Ovary (tissue), 9 donors: ENCODE data around the gene PDE5A. TPM values are rescaled to one million over a fixed set of nuclear protein-coding genes. Genes with fewer than 3 reads are reported as not detected.

Source experiments
- DNase-seq, 5 donors: peaks; one replicate each; pipeline ENCODE4 v3.0.0-alpha.2; 2019 to 2020
- H3K27ac ChIP-seq, 2 donors: fragments of 200-600 bp; one replicate each; pipeline versions ENCODE4 v1.5.1 to v1.8.0; 2019 to 2022
- H3K27me3 ChIP-seq: fragments of 200-600 bp; one replicate; pipeline ENCODE4 v1.8.0; 2022
- H3K36me3 ChIP-seq: fragments of 200-600 bp; sonication (generic); one replicate; pipeline ENCODE4 v1.5.1; 2019
- H3K4me1 ChIP-seq: one replicate; pipeline ENCODE4 v1.8.1; 2013; ENCODE audit warnings: mild to moderate bottlenecking, moderate library complexity; ENCODE audit not compliant: insufficient read depth
- H3K4me3 ChIP-seq: fragments of 200-600 bp; sonication (generic); one replicate; pipeline ENCODE4 v1.5.1; 2017
- H3K9me3 ChIP-seq, 2 donors: fragments of 200-600 bp in 1 of 2; sonication (generic) in 1 of 2; one replicate each; pipeline versions ENCODE4 v1.5.1 to v1.8.1; 2013 to 2019; ENCODE audit warnings: mild to moderate bottlenecking in 1 of 2, moderate library complexity in 1 of 2
- EP300 ChIP-seq: sonication (generic); formaldehyde crosslinking; IDR thresholded peaks from one replicate; pipeline ENCODE4 v1.6.1; 2017; ENCODE audit warnings: antibody characterized with exemption
- POLR2A ChIP-seq: fragments of 450-650 bp; IDR thresholded peaks from one replicate; pipeline ENCODE4 v1.6.1; 2017; ENCODE audit warnings: antibody characterized with exemption, mild to moderate bottlenecking, moderate library complexity
- WGBS, 3 donors: extraction: QIAGEN DNeasy Blood & Tissue Kit in 1 of 3; methylation state at CpG; one replicate each; pipeline versions ENCODE4 v1.1.5 to v1.1.7; 2013 to 2017; 5-methylcytosine and 5-hydroxymethylcytosine counted together
- intact Hi-C, 4 donors: fragments of 100-400 bp; cut with DNase I; formaldehyde crosslinking; loops; one replicate each; pipeline versions ENCODE4 v1.11.0 to v1.15.1; 2022 to 2023
- polyA plus RNA-seq, 2 donors: library from polyadenylated mRNA; stranded (reverse); fragments of 200-250 nt in 1 of 2; fragments of 350-450 nt in 1 of 2; fragmentation: Illumina TruSeq in 1 of 2; extraction: RNeasy Lipid Tissue Mini Kit (QIAGEN cat#74804) in 1 of 2; gene quantifications; one replicate each; pipeline ENCODE4 v1.2.3, GENCODE V29; 2013 to 2014
- total RNA-seq, 7 donors: library from RNA; depleted of rRNA in 2 of 7; stranded (reverse); fragments of >200 nt in 2 of 7; fragmentation: NEBNext Ultra II Directional in 3 of 7; extraction: Animal tissue kit (Norgen Biotek cat#: 25700) in 3 of 7; gene quantifications; one replicate each; pipeline versions ENCODE4 v1.1.0 to v1.2.4, GENCODE V29; 2016 to 2023
- TF ChIP-seq, protein P1 (sequence below), 3 donors: fragments of 450-650 bp in 2 of 3; fragments of 200-600 bp in 1 of 3; IDR thresholded peaks; one replicate each; pipeline versions ENCODE4 v1.5.1 to v1.8.0; 2016 to 2022; ENCODE audit warnings: antibody characterized with exemption in 3 of 3, mild to moderate bottlenecking in 1 of 3
- donor health status: DM: no; HTN: no; CAD: no; lungs with moderate emphysema.
- donor health status: DM: no; HTN: no; CAD: no.
- donor health status: Bipolar disorder and iron deficiency.
- donor health status: DM: yes; HTN: yes; CAD: no.
- donor health status: DM: no; HTN: no; CAD: no.
- donor health status: DM: yes; HTN: yes; CAD: no.

The PDE5A gene
- total and polyA plus RNA-seq, 9 donors: 4.6 to 25.3 (median 9.7) TPM

DNA sequence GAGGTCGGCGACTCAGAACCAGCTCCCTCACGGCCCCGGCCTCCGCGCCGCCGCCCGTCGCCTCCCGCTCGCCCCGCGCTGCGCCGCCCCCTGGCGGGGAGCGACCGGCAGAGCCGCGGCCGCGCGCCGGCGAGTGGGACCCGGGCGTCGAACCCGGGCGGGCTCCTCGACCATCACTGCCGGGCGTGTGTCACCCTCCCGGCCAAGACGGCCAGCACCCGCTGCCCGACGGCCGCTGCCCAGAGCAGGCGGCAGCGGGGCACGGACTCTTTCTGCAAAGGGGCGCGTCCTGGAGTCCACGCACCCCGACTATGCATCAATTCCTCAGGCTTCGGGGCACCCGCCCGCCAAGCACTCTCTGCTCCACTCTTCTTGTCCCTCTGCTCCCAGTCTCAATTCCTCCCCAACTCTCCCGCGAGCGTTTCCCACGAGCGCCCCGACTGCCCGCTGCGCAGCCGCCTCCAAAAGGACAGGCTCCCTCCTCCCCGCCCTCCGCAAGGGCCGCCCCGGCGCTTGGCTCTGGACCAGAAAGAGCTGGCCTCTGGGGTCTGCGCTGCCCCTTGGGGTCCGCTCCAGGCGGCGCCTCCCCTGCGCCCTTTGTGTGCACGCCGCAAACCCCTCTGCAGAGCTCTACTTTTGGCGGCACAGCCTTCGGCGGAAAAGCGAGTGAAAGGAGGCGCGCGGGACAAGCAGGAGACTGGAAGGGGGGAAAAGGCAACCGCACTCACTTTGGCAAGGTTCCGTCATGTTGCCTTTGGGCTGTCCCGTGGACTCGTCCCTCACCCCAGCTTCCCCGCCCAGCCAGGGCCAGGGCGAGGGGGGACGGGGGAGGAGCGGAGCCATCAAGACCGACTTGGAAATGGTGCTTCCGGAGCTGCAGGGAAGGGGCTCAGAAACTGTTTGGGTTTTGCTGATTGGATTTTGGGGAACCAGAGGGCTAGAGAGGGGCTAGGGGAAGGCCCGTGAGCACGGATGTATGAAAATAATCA lies 1.0 kb downstream of the PDE5A start:
- H3K36me3 ChIP-seq: no peaks in the 10 kb centered on the region
- peak; percentile 39 to 65 (median 61) for DNase-seq
- 0% methylated on average over 60 to 90 of the region's 90 CpGs for WGBS, 3 donors
- H3K4me3 ChIP-seq: peak overlapping the region; percentile 70
- peak overlapping the region; percentile 42 to 76 for H3K27ac ChIP-seq
- H3K9me3 ChIP-seq: no peaks in the 10 kb centered on the region
- TF ChIP-seq, protein P1, sequence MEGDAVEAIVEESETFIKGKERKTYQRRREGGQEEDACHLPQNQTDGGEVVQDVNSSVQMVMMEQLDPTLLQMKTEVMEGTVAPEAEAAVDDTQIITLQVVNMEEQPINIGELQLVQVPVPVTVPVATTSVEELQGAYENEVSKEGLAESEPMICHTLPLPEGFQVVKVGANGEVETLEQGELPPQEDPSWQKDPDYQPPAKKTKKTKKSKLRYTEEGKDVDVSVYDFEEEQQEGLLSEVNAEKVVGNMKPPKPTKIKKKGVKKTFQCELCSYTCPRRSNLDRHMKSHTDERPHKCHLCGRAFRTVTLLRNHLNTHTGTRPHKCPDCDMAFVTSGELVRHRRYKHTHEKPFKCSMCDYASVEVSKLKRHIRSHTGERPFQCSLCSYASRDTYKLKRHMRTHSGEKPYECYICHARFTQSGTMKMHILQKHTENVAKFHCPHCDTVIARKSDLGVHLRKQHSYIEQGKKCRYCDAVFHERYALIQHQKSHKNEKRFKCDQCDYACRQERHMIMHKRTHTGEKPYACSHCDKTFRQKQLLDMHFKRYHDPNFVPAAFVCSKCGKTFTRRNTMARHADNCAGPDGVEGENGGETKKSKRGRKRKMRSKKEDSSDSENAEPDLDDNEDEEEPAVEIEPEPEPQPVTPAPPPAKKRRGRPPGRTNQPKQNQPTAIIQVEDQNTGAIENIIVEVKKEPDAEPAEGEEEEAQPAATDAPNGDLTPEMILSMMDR (IDR thresholded peaks at IDR 0.05): peak; percentile 6 to 72 (median 70)
- no peak for TF ChIP-seq EP300
- no peak for TF ChIP-seq POLR2A
- peaks cover 2% of the 10 kb centered on the region for H3K4me1 ChIP-seq
- intact Hi-C loops: loop anchor here in 2 of 4 donors (2.0 to 10.0 kb wide), 4 partner anchors 63 to 423 kb away; no protein-coding TSS in a partner anchor
- no peaks in the 10 kb centered on the region for H3K27me3 ChIP-seq

DNA sequence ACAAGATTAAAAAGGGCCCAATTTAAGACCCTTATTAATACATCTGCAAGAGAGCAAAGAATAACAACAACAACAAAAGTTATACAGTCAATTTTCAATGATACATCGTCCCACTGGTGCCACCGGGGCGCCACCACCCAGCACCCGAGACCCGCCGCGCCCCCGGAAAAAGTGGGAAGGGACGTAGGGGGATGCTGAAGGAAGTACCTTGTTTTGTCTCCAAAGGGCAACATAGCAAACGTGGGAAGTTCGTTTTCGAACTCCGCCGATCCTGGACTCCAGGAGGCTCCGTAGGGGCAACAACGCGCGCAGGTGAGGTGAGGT lies 1.7 kb downstream of the PDE5A start:
- intact Hi-C loops: loop anchor here in 2 of 4 donors (5.0 to 10.0 kb wide), 3 partner anchors 62 to 418 kb away; no protein-coding TSS in a partner anchor
- Histone ChIP-seq H3K4me1 (peaks cover 2% of the 10 kb centered on the region), H3K9me3 (no peaks in the 10 kb centered on the region), H3K36me3 (no peaks in the 10 kb centered on the region), H3K4me3 (peak overlapping the region; percentile 70), H3K27ac (peak overlapping the region; percentile 42 to 76), H3K27me3 (no peaks in the 10 kb centered on the region)
- TF ChIP-seq, protein P1 (IDR thresholded peaks at IDR 0.05): no peak
- TF ChIP-seq POLR2A: no peak
- TF ChIP-seq EP300: no peak
- DNase-seq: no peak
- 0 to 2% (median 1%) methylated on average over 18 of the region's 18 CpGs for WGBS, 3 donors

DNA sequence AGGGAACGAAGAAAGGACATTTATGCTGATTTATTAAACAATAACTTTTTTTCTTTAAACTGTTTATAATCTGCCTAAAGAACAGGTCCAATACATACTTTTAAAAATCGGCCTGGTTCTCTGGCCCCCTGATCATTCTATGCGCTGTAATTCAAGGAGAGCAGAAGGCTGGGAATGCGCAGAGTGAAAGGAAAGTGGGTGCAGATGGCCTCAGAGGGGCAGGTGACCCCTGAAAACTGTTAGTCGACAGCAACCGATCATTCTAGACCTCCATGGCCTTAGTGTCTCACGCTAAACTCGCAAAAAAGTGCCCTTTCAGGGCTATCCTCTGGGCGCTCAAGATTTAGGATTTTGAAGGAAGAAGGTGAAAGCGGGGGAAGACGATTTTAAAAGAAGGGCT lies 2.2 kb downstream of the PDE5A start:
- no peaks in the 10 kb centered on the region for H3K9me3 ChIP-seq
- H3K36me3 ChIP-seq: no peaks in the 10 kb centered on the region
- TF ChIP-seq, protein P1 (IDR thresholded peaks at IDR 0.05): no peak
- no peak for TF ChIP-seq POLR2A
- H3K27ac ChIP-seq: peak overlapping the region in 1 of 2 donors; percentile 76
- intact Hi-C loops: loop anchor here in 2 of 4 donors (5.0 to 10.0 kb wide), 3 partner anchors 62 to 418 kb away; no protein-coding TSS in a partner anchor
- no peaks in the 10 kb centered on the region for H3K27me3 ChIP-seq
- DNase-seq: no peak
- 31 to 35% (median 31%) methylated on average over 11 of the region's 11 CpGs for WGBS, 3 donors
- H3K4me1 ChIP-seq: peaks cover 2% of the 10 kb centered on the region
- H3K4me3 ChIP-seq: peak overlapping the region; percentile 70

DNA sequence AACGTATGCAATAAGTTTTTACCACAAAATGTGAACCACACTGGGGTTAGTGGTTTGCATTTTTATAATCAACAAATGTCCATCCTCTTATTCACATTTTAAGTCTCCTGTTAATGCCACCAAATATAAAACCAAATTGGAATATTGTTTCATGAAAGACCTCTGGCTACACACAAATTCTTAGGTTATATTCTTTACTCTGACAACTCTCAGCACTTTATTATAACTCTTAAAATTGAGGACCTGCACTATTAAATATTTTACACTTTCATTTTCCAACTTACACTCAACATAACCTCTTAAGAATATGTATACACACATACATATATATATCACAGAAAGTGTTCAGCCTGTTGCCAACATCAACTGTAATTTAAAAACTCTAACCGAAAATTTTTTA lies 2.8 kb downstream of the PDE5A start:
- Histone ChIP-seq H3K27ac (no peak overlapping the region), H3K27me3 (no peaks in the 10 kb centered on the region), H3K4me1 (peaks cover 2% of the 10 kb centered on the region), H3K4me3 (no peak overlapping the region), H3K36me3 (no peaks in the 10 kb centered on the region), H3K9me3 (no peaks in the 10 kb centered on the region)
- 48 to 65% (median 56%) methylated on average over 2 of the region's 2 CpGs for WGBS, 3 donors
- no peak for DNase-seq
- intact Hi-C loops: loop anchor here in 2 of 4 donors (5.0 to 10.0 kb wide), 3 partner anchors 61 to 419 kb away; no protein-coding TSS in a partner anchor
- no peak for TF ChIP-seq POLR2A
- no peak for TF ChIP-seq EP300
- TF ChIP-seq, protein P1 (IDR thresholded peaks at IDR 0.05): no peak
